ENCODE data around the gene MPP2.

DNA sequence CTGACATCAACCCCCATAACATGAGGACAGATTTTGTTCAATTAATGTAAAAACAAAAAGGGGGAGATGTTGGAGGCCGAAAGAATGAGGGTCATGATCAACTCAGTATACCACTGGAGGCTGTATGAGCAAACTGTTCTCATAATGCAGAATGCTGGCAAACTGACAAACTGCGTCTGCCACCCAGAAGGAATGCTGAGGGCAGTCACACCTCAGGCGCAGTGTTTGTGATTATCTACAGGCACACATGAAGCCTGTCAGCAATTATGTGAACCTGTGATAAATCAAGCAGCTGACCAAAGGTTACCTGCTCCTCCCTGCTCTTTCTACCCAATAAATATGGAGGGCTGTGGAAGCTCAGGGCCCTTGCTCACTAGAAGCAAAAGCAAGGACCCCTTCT lies 33.0 kb downstream of the MPP2 start:
- no peak for TF ChIP-seq CTCF (IDR thresholded peaks at IDR 0.05)
- no peak for TF ChIP-seq EP300 (IDR thresholded peaks at IDR 0.05)
- no peak for TF ChIP-seq POLR2A (IDR thresholded peaks at IDR 0.05)
- TF ChIP-seq POLR2AphosphoS5 (IDR thresholded peaks at IDR 0.05): no peak

All from sigmoid colon (tissue), 4 donors.